Measurements from ENCODE around the gene C1orf35.

DNA sequence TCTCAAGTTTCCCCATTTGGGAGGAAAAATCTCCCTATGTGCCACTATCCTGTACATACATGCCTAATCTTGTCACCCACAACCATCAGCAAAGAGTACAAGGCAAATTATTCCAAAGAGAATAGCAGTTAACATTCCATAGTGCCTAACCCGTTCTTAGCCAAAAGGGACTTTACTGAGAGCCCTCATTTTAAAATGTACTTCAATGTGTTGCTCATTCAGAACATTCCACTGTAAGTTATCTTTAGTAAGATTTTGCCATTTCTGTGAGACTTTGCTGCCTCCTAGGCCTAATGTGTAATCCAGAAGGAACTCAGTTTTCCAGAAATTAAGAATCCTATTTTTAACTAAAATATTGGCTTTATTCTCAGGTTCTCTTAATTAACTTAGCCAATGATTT is 17.2 kb upstream of the C1orf35 start:
- TF ChIP-seq CTCF (IDR thresholded peaks at IDR 0.05; ENCODE audit: low read depth, low read length) = no peak
- no peak for TF ChIP-seq EZH2phosphoT487 (IDR thresholded peaks at IDR 0.05; ENCODE audit: low read depth)
